WI38 (cell line): ENCODE data around the gene ADAMTSL1.

ENCODE experiments used
- H3K4me3 ChIP-seq: 2 replicates; pipeline ENCODE4 v1.5.1; 2011; ENCODE audit warnings: low read depth, mild to moderate bottlenecking, control low read depth, low read length
- CTCF ChIP-seq: IDR thresholded peaks from 2 replicates; pipeline ENCODE4 v1.5.1; 2012; ENCODE audit warnings: low read depth, mild to moderate bottlenecking, control low read depth, low read length

The ADAMTSL1 gene

GRCh38 chr9:18849270-18849669 is 375.3 kb downstream of the ADAMTSL1 start:
- no peak overlapping the region for H3K4me3 ChIP-seq
- TF ChIP-seq CTCF = no peak

GRCh38 chr9:18849890-18850677 is 376.1 kb downstream of the ADAMTSL1 start:
- H3K4me3 ChIP-seq = no peak overlapping the region
- TF ChIP-seq CTCF = no peak

- no peak overlapping the region for H3K4me3 ChIP-seq
- TF ChIP-seq CTCF = no peak
Observed at GRCh38 chr9:18851069-18851795, 377.3 kb downstream of the ADAMTSL1 start.

GRCh38 chr9:18855656-18856055 is 381.7 kb downstream of the ADAMTSL1 start:
- no peak overlapping the region for H3K4me3 ChIP-seq
- no peak for TF ChIP-seq CTCF

GRCh38 chr9:18857334-18857733 is 383.4 kb downstream of the ADAMTSL1 start:
- TF ChIP-seq CTCF = no peak
- H3K4me3 ChIP-seq = no peak overlapping the region

GRCh38 chr9:18857769-18858168 is 383.8 kb downstream of the ADAMTSL1 start:
- no peak overlapping the region for H3K4me3 ChIP-seq
- no peak for TF ChIP-seq CTCF
